NCI-H128 (cell line): ENCODE measurements around the gene GLTP.
"Not testable (repeated sequence)": the region's sequence is repeated elsewhere in the genome, so short reads cannot be mapped to it uniquely, and the experiment has no call there.

Experiments
- DNase-seq: peaks from one replicate; lab custom pipeline; 2025; ENCODE audit not compliant: unreplicated experiment; lab: John Stamatoyannopoulos, UW

GLTP gene

DNA sequence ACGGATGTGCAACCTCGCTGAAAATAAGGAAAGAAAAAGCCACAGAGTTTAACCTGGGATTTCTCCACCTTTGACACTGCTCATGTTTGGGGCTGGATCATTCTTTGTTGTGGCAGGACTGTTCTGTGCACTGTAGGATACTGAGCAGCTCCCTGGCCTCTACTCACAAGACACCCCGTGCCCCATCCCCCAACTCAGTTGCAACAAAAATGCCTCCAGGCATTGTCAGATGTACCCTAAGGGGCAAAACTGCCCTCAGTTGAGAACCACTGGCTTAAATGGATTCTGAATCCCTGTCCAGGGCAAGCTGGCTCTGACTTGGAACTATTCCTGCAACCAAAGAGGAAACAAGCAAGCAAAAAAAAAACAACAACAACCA is 2.1 kb downstream of the GLTP start:
- DNase-seq, result no peak

- no peak for DNase-seq
These were observed 2.7 kb downstream of the GLTP start for GRCh38 chr12:109877504-109878246.

- DNase-seq, result no peak
These were observed 3.9 kb downstream of the GLTP start for GRCh38 chr12:109876406-109876805.

DNA sequence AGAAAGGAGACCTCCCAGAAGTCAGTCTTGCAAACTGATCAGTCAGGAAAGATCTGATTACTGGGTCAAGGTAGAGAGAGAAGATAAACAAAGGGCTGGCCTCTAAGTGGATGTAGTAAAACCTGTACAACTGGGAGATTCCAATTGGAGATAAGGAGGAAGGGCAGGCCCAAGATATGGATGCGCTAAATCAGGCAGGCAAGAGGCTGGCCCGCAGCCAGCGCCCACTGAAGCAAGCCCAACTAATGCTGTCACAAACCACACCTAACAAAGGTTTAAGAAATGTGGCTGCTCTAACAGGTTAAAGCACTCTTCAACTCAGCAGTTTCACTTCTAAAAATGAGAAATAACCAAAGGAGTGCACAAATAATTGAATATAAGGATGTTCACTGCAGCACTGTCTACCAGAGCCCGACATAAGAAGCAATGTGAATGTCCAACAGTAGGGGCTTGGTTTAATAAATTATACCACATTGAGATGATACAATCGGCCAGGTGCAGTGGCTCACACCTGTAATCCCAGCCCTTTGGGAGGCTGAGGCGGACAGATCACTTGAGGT is 4.7 kb downstream of the GLTP start:
- no peak for DNase-seq

GRCh38 chr12:109873653-109874052 is 6.7 kb downstream of the GLTP start:
- no peak for DNase-seq

DNA sequence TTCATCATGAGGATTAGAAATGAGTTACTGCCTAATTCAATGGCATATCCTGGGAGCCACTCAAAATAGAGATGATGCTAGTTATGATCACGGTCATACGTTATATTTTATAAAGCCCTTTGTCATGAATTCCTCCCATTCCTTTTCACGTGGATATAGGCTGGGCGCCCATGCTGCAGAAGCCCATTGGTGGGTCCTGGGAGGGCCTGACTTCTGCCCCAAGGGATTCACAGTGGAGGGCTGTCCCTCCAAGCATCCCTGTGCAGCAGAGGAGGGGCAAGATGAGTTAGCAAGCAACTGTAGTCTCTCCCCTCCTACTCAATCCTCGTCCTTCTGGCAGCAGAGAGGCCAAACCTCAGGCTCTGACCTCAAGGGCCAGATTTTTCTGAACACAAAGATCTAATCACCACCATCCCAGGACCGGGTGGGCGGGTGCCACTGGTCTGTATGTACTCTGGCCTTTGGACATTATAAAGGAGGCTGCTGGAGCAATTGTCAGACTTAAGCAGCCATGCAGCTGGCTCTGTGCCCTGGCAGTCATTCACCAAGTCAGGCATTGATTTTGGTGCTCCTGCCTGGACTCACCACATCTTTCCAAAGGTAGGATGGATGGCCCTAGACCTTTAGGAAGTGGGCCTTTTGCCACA is 8.6 kb downstream of the GLTP start:
- no peak for DNase-seq

DNA sequence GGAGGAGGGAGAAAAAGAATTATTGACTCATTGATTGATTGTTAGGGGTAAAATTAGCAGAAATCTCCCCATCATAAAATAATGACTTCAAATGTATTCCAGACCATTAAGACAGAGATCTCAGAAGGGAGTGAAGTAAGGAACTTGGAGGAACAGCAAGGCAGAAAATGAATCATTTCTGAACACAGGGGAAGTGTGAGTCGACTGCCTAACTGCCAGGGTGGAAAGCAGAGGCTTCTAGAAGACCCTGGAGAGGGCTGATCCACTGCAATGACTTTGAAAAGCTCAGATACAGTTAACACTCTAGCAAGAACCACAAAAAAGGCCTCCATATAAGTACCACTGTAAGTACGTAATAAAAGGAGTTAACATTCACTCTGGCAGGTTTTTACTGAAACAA is 9.7 kb downstream of the GLTP start:
- DNase-seq, result no peak

- DNase-seq, result no peak
These were observed 11.9 kb downstream of the GLTP start for GRCh38 chr12:109868182-109869051.

DNA sequence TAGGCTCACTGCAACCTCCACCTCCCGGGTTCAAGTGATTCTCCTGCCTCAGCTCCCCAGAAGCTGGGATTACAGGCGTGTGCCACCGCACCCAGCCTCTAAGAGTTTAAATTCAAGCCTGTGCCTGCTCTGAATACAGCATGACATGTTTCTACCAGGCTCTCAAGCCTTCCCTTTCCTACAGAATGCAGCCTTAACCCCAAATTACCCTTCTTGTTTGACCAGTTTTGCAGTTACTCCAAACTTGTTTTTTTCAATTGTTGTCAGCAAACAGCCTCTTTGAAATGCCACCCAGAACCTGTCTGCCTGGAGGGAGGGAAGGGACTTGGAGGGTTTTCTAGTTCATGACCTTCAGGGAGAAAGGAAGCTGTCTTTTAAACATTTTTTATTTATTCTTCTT is 15.4 kb downstream of the GLTP start:
- no peak for DNase-seq

- DNase-seq, result no peak
These were observed 16.3 kb downstream of the GLTP start for GRCh38 chr12:109863847-109864712.

GRCh38 chr12:109862491-109862890 is 17.9 kb downstream of the GLTP start:
- not testable (repeated sequence) for DNase-seq

DNA sequence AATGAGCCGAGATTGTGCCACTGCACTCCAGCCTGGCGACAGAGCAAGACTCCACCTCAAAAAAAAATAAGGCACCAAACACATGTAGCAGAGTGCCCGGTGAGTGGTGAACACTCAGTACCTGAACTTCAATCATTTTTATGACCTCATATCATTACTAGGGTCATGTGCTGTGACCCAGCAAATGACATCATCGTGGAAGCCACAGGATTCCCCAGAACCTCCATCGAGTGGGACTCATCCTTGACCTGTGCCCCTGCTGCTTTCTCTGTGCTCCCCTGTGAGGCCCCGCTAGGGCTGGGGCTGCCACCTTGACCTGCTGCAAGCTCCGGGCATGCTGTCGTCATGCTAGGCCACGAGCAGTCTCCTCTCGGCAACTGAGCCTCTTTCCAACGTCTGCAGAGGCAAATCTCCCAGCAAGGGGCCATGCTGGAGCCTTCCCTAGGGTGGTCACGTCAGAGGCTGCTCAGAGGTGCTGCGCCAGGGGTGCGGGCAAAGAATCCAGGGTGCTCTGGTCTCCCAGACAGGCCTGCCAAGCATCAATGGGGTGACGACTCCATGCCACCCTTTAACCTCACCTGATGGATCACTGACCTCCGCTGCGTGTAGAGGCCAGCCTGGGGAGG is 18.5 kb downstream of the GLTP start:
- no peak for DNase-seq

DNA sequence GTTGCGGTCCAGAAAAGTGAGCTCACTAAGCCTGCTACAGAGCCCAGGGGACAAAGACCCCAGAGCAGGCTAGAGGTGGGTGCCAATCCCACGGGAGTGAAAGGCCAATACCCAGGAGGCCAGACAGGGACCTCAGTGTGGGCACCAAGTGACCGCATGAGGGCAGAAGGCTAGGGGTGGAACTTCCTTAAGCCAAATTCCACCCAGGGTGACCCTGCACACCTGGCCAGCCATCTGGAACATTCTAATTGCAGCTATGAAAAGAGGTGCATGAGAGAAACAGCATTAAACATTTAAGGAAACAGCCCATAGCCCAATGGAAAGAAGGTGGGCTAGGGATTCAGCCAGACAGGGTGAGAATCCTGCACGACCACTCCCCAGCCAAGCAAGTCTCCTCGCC is 19.4 kb downstream of the GLTP start:
- no peak for DNase-seq

DNA sequence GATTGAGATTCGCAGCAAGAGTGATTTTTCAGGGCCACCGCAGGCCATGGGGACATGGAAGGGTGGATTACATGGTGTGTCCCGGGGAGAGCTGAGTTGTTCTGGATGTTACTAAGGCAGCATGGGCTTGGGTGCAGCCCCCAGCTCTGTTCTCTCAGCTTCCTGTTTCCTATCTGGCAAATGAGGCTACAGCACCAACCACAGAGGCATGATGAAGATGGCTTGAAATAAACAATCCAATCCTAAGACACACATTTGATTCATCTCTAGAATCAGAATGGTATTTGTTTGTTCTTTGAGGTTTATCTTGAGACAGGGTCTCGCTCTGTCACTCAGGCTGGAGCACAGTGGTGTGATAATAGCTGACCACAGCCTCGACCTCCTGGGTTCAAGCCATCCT is 21.6 kb downstream of the GLTP start:
- DNase-seq, result no peak

DNA sequence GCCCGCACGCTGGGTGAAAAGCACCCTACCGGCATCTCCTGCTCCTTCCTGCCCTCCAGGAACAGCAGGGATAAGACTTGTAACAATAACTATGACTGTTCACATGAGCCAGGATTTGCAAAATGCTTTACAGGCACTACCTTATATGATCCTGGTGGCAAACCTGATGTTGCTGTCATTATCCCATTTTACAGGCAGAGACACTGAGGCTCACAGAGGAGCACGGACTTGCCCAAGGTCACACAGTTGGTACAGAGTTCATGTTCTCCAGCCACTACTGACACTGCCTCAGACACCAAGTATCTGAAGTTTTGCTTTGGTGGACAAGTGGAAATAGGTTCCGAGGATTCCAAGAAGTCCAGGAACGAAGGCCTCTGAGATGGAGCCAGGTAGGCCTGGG is 22.6 kb downstream of the GLTP start:
- no peak for DNase-seq

DNA sequence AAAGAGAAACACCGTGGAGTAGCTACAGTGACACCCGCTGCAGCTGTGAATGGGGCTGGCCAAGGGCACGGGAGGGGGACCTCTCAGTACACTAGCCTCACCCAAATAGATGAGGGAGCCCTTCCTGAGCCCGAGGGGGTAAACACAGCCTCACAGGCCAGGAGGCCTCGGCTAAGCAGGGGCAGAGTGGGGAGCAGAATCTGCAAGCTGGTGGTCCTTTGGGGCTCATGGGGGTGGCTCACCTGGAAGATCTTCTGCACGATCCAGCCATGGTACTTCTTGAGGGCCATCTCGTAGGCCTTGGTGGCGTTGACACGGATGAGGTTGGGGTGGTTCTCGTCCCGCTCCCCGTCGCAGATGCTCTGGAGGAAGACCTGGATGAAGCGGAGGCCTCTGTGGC is 25.0 kb downstream of the GLTP start:
- DNase-seq, result no peak

DNA sequence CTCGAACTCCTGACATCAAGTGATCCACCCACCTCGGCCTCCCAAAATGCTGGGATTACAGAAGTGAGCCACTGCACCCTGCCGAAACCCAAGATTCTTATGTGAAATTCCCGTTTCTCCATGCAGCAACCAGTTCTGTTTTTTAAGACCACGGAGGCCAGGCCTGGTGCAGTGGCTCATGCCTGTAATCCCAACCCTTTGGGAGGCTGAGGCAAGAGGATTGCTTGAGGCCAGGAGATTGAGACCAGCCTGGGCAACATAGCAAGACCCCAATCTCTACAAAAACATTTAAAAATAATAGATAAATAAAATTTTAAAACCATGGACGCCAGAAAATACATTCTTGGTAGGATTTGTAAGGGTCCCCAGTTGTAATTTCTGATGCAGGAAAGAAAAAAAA is 29.8 kb downstream of the GLTP start:
- DNase-seq, result not testable (repeated sequence)

DNA sequence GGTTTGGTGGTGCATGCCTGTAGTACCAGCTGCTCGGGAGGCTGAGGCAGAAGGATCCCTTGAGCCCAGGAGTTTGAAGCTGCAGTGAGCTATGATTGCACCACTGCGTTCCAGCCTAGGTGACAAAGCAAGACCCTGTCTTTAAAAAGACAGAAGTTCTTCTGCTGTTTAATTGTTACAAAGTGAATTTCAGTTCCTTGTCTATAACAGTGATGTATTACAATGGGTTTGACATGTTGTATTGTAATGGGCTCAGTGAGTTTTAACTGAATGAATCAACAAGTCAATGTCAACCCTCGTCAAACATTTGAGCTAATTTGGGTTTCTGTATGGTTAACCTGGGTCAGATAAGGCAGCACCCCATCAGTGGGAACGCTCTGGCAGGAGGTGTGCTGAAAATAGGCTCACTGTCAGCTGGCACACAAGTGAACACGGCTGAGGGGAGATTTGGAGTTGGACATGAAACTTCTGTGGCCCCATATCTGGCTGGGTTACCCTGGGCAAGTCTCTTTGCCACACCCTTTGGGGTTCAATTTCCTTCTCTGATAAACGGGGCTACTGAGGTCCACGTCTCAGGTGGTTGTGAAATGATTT is 33.1 kb downstream of the GLTP start:
- no peak for DNase-seq

DNA sequence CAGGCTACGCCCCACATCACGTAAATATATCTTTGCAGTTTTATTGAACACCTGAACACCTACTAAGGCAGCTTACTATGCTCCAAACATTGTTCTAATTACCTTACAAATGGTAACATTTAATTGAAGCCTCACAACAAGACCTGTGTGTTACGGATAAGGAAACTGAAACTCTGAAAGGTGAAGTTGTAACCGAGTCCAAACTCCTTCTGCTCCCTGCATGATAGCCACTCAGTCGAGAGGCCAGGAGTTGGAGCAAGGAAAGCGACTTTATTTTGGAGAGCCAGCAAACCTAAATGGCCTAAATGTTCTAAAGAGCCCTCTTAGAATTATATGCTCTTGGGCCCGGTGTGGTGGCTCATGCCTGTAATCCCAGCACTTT is 34.5 kb downstream of the GLTP start:
- no peak for DNase-seq
